Astrocyte (in vitro differentiated cells and primary cell): ENCODE results near the gene PACSIN1. TPM values are rescaled to one million over a fixed set of nuclear protein-coding genes. Genes with fewer than 3 reads are reported as not detected.

Experiments used
- DNase-seq: peaks from one replicate; pipeline ENCODE4 v3.0.0-alpha.2; 2010; ENCODE audit warnings: low read depth
- FAIRE-seq: peaks from 2 replicates; lab custom pipeline; 2011; peaks lifted over from hg19 to GRCh38; lab: Jason Lieb, UNC
- H2AFZ ChIP-seq: 2 replicates; pipeline ENCODE4 v1.6.0; 2012; ENCODE audit warnings: low read depth, low read length, inconsistent platforms
- H3K27ac ChIP-seq: 2 replicates; pipeline ENCODE4 v1.5.1; 2011; ENCODE audit warnings: low read depth, low read length, inconsistent platforms
- H3K27me3 ChIP-seq: 2 replicates; pipeline ENCODE4 v1.6.0; 2011; ENCODE audit warnings: low read length, inconsistent platforms; ENCODE audit not compliant: insufficient read depth
- H3K36me3 ChIP-seq: 2 replicates; pipeline ENCODE4 v1.5.1; 2011; ENCODE audit warnings: low read length, inconsistent platforms; ENCODE audit not compliant: insufficient read depth
- H3K4me1 ChIP-seq: 2 replicates; pipeline ENCODE4 v1.5.1; 2011; ENCODE audit warnings: low read length, inconsistent platforms; ENCODE audit not compliant: insufficient read depth
- H3K4me2 ChIP-seq: 2 replicates; pipeline ENCODE4 v1.6.0; 2012; ENCODE audit warnings: low read length, inconsistent platforms
- H3K4me3 ChIP-seq: 2 replicates; pipeline ENCODE4 v1.5.1; 2011; ENCODE audit warnings: low read depth, mild to moderate bottlenecking, low read length, inconsistent platforms; ENCODE audit not compliant: insufficient read depth
- H3K79me2 ChIP-seq: 2 replicates; pipeline ENCODE4 v1.6.0; 2012; ENCODE audit warnings: mild to moderate bottlenecking, low read length, inconsistent platforms; ENCODE audit not compliant: insufficient read depth
- H3K9ac ChIP-seq: 2 replicates; pipeline ENCODE4 v1.6.0; 2012; ENCODE audit warnings: mild to moderate bottlenecking, low read length, inconsistent platforms
- H3K9me3 ChIP-seq: 2 replicates; pipeline ENCODE4 v1.5.1; 2012; ENCODE audit warnings: low read depth, mild to moderate bottlenecking, low read length, inconsistent platforms; ENCODE audit not compliant: insufficient read depth
- H4K20me1 ChIP-seq: 2 replicates; pipeline ENCODE4 v1.6.0; 2012; ENCODE audit warnings: low read length, inconsistent platforms; ENCODE audit not compliant: insufficient read depth
- H3K27ac Mint-ChIP-seq: one replicate; pipeline ENCODE4 v1.8.0; 2021; ENCODE audit warnings: mild to moderate bottlenecking, mixed read lengths; ENCODE audit not compliant: unreplicated experiment
- H3K27me3 Mint-ChIP-seq: one replicate; pipeline ENCODE4 v1.8.0; 2021; ENCODE audit warnings: low read depth, mixed read lengths; ENCODE audit not compliant: unreplicated experiment
- H3K36me3 Mint-ChIP-seq: one replicate; pipeline ENCODE4 v1.8.0; 2021; ENCODE audit warnings: low read depth, mixed read lengths; ENCODE audit not compliant: unreplicated experiment
- H3K4me1 Mint-ChIP-seq: one replicate; pipeline ENCODE4 v1.8.0; 2021; ENCODE audit warnings: low read depth, mixed read lengths; ENCODE audit not compliant: unreplicated experiment
- H3K4me3 Mint-ChIP-seq: one replicate; pipeline ENCODE4 v1.8.0; 2021; ENCODE audit warnings: mild to moderate bottlenecking, moderate library complexity, mixed read lengths; ENCODE audit not compliant: unreplicated experiment
- H3K9me3 Mint-ChIP-seq: one replicate; pipeline ENCODE4 v1.8.0; 2021; ENCODE audit warnings: mild to moderate bottlenecking, mixed read lengths; ENCODE audit not compliant: unreplicated experiment
- CTCF ChIP-seq: IDR thresholded peaks from 2 replicates; pipeline ENCODE4 v1.5.1; 2011; ENCODE audit warnings: low read depth, mild to moderate bottlenecking, inconsistent platforms, low read length, moderate library complexity; ENCODE audit not compliant: insufficient read depth
- EZH2 ChIP-seq: IDR thresholded peaks from 2 replicates; pipeline ENCODE4 v1.6.1; 2012; ENCODE audit warnings: mild to moderate bottlenecking, low read length, inconsistent platforms; ENCODE audit not compliant: insufficient read depth
- total RNA-seq: library from RNA; stranded (reverse); gene quantifications from 2 replicates; pipeline ENCODE4 v1.2.1, GENCODE V29; 2021

PACSIN1 gene
- total RNA-seq, 1 donor from 2014 or later = 0.32 TPM

DNA sequence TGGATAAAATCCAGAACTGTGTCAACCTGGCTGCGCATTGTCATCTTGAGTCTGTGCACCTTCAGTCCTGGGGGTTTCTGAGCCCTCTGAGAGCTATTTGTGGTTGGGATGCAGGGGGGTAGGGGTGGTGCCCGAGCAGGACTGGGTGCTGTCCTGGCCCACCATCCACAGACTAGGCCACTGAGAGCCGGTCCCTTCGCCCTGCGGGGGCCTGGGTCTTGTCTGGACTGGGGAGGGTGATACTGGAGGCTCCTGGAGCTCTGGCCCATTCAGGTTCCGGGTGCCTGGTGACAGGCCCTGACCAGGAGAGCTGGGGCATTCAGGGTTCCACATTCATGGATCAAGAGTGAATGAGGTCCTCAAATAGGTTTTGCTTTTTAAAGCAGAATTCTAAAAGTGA lies 69.3 kb downstream of the PACSIN1 start:
- Histone ChIP-seq H3K79me2 (no peaks in the 10 kb centered on the region), H3K27me3 (no peaks in the 10 kb centered on the region), H2AFZ (no peak overlapping the region), H3K4me3 (no peak overlapping the region), H3K4me2 (no peak overlapping the region), H3K36me3 (no peaks in the 10 kb centered on the region), H3K9me3 (no peaks in the 10 kb centered on the region), H3K4me1 (no peaks in the 10 kb centered on the region), H3K9ac (no peak overlapping the region), H3K27ac (no peak overlapping the region), H4K20me1 (no peaks in the 10 kb centered on the region)
- no peaks in the 10 kb centered on the region for H3K36me3 Mint-ChIP-seq
- no peak overlapping the region for H3K4me3 Mint-ChIP-seq
- FAIRE-seq (no peak), DNase-seq (no peak)
- TF ChIP-seq CTCF (no peak), EZH2 (no peak)
- H3K27ac Mint-ChIP-seq = no peak overlapping the region
- H3K27me3 Mint-ChIP-seq = peaks cover 35% of the 10 kb centered on the region
- no peaks in the 10 kb centered on the region for H3K4me1 Mint-ChIP-seq
- H3K9me3 Mint-ChIP-seq = no peaks in the 10 kb centered on the region

DNA sequence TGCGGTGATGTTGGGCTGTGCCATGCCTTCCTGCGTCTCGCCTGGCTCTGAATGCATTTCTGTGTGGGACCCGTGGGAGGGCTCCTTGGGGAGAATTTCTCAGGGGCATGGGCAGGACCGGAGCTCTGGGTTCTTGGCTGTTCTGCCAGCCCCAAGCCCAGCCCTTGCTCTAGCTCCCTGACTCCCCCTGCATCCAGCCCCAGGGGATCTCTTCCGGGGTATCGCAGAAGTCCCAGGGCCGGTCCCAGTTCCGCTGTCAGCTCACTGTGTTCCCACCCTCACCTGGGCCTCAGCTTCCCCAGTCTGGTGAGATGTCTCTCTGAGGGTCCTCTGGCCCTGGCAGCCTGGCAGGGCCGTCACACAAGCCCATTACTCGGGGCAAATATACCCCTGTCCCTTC lies 69.8 kb downstream of the PACSIN1 start:
- no peak for FAIRE-seq
- H3K9me3 Mint-ChIP-seq = no peaks in the 10 kb centered on the region
- TF ChIP-seq CTCF (no peak), EZH2 (no peak)
- Histone ChIP-seq H3K4me3 (no peak overlapping the region), H3K4me2 (no peak overlapping the region), H3K36me3 (no peaks in the 10 kb centered on the region), H3K4me1 (no peaks in the 10 kb centered on the region), H4K20me1 (no peaks in the 10 kb centered on the region), H3K27me3 (no peaks in the 10 kb centered on the region), H3K27ac (no peak overlapping the region), H3K79me2 (no peaks in the 10 kb centered on the region), H3K9me3 (no peaks in the 10 kb centered on the region), H3K9ac (no peak overlapping the region), H2AFZ (no peak overlapping the region)
- H3K27me3 Mint-ChIP-seq = peaks cover 33% of the 10 kb centered on the region
- no peaks in the 10 kb centered on the region for H3K4me1 Mint-ChIP-seq
- no peak overlapping the region for H3K27ac Mint-ChIP-seq
- DNase-seq = no peak
- H3K36me3 Mint-ChIP-seq = no peaks in the 10 kb centered on the region
- H3K4me3 Mint-ChIP-seq = no peak overlapping the region

DNA sequence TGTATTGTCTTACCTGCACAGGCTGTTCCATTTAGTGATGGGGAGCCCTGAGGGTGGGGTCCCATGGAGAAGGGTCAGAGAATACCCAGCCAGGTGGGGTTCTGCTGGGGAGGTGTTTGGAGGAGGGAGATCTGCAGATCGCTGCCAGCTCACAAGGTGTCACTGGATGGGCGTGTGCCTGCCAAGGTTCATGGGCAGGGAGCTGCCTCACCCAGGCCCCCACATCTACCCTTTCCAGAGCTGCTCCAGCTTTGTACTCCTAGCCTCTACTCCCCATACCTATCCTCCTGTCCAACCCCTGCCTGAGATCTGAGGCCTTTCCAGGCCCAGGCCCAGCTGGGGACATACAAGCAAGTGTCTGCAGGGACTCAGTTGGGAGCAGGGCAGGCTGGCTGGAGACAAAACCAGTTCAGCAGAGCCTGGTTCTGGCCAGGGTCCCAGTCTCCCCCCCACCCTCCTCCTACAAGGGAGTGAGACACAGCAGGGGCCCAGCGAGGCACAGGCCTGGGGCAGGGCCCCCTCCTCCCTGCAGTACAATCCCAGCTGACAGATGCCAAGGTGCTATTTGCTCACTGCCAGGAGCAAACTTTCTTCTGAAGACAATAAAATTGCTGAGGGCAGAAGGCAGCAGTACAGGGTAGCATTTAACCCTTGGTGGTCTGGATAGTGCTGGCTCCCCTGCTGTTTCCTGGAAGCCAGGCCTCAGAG lies 70.5 kb downstream of the PACSIN1 start:
- Mint-ChIP-seq H3K4me3 (no peak overlapping the region), H3K9me3 (no peaks in the 10 kb centered on the region), H3K27me3 (peaks cover 29% of the 10 kb centered on the region), H3K4me1 (no peaks in the 10 kb centered on the region), H3K36me3 (no peaks in the 10 kb centered on the region), H3K27ac (no peak overlapping the region)
- H3K4me3 ChIP-seq = no peak overlapping the region
- no peak for TF ChIP-seq EZH2
- no peak for TF ChIP-seq CTCF
- no peak overlapping the region for H3K9ac ChIP-seq
- no peak overlapping the region for H3K27ac ChIP-seq
- H2AFZ ChIP-seq = no peak overlapping the region
- H3K36me3 ChIP-seq = no peaks in the 10 kb centered on the region
- H3K9me3 ChIP-seq = no peaks in the 10 kb centered on the region
- H3K79me2 ChIP-seq = no peaks in the 10 kb centered on the region
- DNase-seq (no peak), FAIRE-seq (no peak)
- H3K4me2 ChIP-seq = no peak overlapping the region
- H3K4me1 ChIP-seq = no peaks in the 10 kb centered on the region
- H3K27me3 ChIP-seq = no peaks in the 10 kb centered on the region
- H4K20me1 ChIP-seq = no peaks in the 10 kb centered on the region
